ENCODE data around the gene PHLDA1. TPM values are rescaled to one million over a fixed set of nuclear protein-coding genes. Genes with fewer than 3 reads are reported as not detected.

The PHLDA1 gene
- total RNA-seq, 2 experiments from 2014 or later = 0.44 to 2.1 TPM

DNA sequence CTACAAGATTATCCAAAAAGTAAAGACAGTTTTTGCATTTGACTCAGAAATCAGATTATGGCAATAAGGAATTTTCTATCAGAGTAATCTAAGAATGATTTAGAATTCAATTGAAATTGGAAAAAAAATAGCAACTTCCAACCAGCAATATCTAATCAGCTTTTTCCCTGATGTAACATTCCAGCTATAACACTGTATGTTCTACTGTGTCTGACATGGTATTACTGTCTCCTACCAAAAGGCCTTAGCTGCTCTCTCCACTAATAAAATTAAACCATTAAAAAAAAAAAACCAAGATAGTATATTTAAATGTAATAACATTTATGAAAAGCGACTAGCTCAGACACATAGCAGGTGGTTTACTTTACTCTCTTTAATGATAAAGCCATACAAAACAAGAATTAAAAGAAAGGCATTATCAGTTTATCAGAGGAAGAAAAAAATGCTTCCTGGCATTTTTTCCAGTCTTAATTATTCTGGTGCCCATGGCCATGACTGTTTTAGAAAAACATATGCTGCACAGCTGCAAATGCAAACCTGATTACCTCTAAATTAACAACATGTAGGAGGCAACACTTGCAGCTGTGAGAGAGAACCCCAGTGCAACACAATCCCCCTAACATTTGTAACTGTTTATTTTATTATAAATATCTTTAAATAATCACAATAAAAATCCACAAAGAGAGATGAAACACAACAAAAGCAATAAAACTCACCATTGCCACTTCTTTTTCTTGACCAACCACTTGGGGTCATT lies 28.8 kb downstream of the PHLDA1 start:
- H3K9me3 ChIP-seq (ENCODE audit: low read length) = no peaks in the 10 kb centered on the region
- CTCF ChIA-PET (ENCODE audit: unreplicated experiment) = no interaction called here
- DNase-seq (ENCODE audit: low spot score) = no peak
- no peaks in the 10 kb centered on the region for H3K4me1 ChIP-seq (ENCODE audit: insufficient read depth, low read length, poor library complexity, severe bottlenecking)
- no peaks in the 10 kb centered on the region for H3K79me2 ChIP-seq (ENCODE audit: insufficient read depth, low read depth, low read length)
- no peaks in the 10 kb centered on the region for H4K20me1 ChIP-seq (ENCODE audit: insufficient read depth, low read length)
- no peak overlapping the region for H3K4me2 ChIP-seq (ENCODE audit: low read length)
- no peaks in the 10 kb centered on the region for H3K36me3 ChIP-seq (ENCODE audit: insufficient read depth, low read length)
- intact Hi-C loops (cut with micrococcal nuclease; ENCODE audit: unreplicated experiment) = no loop called here
- no peak for TF ChIP-seq EZH2phosphoT487 (IDR thresholded peaks at IDR 0.05; ENCODE audit: borderline replicate concordance, low read depth, low read length)
- TF ChIP-seq, protein P1, sequence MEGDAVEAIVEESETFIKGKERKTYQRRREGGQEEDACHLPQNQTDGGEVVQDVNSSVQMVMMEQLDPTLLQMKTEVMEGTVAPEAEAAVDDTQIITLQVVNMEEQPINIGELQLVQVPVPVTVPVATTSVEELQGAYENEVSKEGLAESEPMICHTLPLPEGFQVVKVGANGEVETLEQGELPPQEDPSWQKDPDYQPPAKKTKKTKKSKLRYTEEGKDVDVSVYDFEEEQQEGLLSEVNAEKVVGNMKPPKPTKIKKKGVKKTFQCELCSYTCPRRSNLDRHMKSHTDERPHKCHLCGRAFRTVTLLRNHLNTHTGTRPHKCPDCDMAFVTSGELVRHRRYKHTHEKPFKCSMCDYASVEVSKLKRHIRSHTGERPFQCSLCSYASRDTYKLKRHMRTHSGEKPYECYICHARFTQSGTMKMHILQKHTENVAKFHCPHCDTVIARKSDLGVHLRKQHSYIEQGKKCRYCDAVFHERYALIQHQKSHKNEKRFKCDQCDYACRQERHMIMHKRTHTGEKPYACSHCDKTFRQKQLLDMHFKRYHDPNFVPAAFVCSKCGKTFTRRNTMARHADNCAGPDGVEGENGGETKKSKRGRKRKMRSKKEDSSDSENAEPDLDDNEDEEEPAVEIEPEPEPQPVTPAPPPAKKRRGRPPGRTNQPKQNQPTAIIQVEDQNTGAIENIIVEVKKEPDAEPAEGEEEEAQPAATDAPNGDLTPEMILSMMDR (conservative IDR thresholded peaks at IDR 0.05; ENCODE audit: low read length) = no peak
- POLR2A ChIA-PET = interaction anchor here (0.5 to 0.9 kb wide), 5 partner anchors 31 to 91 kb away, joined by 3 to 6 read pairs (median 3); no protein-coding TSS in a partner anchor
- H3K4me3 ChIP-seq (ENCODE audit: low read depth, low read length, poor library complexity, severe bottlenecking) = no peak overlapping the region
- BruUV-seq (replicated peaks) = no TSS peak
- no peak overlapping the region for H2AFZ ChIP-seq (ENCODE audit: low read length)
- no peak overlapping the region for H3K27ac ChIP-seq (ENCODE audit: low read depth, low read length, poor library complexity, severe bottlenecking)
- H3K9me2 ChIP-seq (ENCODE audit: insufficient read depth, low read length) = no peaks in the 10 kb centered on the region

DNA sequence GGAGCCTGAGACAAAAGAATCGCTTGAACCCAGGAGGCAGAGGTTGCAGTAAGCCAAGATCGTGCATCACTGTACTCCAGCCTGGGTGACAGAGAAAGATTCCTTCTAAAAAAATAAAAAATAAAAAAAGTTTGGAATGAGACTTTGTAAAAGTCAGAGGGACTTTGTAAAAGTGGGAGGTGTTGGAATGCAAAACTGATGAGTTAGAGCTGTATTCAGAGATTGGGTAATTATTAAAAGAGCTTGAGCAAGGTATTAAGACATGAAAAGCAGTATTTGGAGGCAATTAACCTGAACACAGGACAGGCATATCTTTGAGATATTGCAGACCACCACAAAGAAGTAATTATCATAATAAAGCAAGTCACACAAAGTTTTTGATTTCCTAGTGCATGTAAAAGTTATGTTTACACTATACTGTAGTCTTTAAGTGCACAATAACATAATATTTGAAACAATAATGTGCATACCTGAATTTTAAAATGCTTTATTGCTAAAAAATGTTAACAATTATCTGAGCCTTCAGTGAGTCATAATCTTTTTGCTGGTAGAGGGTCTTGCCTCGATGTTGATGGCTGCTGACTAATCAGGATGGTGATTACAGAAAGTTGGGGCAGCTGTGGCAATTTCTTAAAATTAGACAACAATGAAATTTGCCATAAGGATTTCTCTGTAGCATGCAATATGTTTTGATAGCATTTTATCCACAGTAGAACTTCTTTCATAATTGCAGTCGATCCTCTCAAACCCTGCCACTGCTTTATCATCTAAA lies 33.1 kb downstream of the PHLDA1 start:
- DNase-seq (ENCODE audit: low spot score) = no peak
- no peak for TF ChIP-seq EZH2phosphoT487 (IDR thresholded peaks at IDR 0.05; ENCODE audit: borderline replicate concordance, low read depth, low read length)
- TF ChIP-seq, protein P1 (conservative IDR thresholded peaks at IDR 0.05; ENCODE audit: low read length) = no peak
- H3K79me2 ChIP-seq (ENCODE audit: insufficient read depth, low read depth, low read length) = no peaks in the 10 kb centered on the region
- no peak overlapping the region for H3K27ac ChIP-seq (ENCODE audit: low read depth, low read length, poor library complexity, severe bottlenecking)
- H3K4me1 ChIP-seq (ENCODE audit: insufficient read depth, low read length, poor library complexity, severe bottlenecking) = no peaks in the 10 kb centered on the region
- CTCF ChIA-PET (ENCODE audit: unreplicated experiment) = no interaction called here
- BruUV-seq (replicated peaks) = no TSS peak
- no peak overlapping the region for H3K4me2 ChIP-seq (ENCODE audit: low read length)
- POLR2A ChIA-PET = no interaction called here
- no peaks in the 10 kb centered on the region for H4K20me1 ChIP-seq (ENCODE audit: insufficient read depth, low read length)
- H2AFZ ChIP-seq (ENCODE audit: low read length) = no peak overlapping the region
- H3K9me3 ChIP-seq (ENCODE audit: low read length) = no peaks in the 10 kb centered on the region
- H3K36me3 ChIP-seq (ENCODE audit: insufficient read depth, low read length) = no peaks in the 10 kb centered on the region
- intact Hi-C loops (cut with micrococcal nuclease; ENCODE audit: unreplicated experiment) = no loop called here
- H3K9me2 ChIP-seq (ENCODE audit: insufficient read depth, low read length) = no peaks in the 10 kb centered on the region
- H3K4me3 ChIP-seq (ENCODE audit: low read depth, low read length, poor library complexity, severe bottlenecking) = no peak overlapping the region

DNA sequence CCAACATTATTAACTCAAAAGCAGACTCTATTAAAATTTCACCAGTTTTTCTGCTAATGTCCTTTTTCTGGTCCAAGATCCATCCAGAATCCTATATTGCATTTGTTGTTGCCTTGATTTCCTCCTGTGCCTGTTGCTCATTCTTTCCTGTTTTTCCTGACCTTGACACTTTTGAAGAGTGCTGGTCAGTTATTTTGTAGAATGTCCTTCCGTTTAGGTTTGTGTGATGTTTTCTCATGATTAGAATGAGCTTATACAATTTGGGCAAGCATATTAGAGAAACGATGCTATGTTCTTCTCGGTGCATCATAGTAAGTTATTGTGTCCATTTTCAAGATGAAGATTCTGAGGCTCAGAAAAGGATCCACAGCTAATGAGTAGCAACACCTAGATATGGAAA lies 33.9 kb downstream of the PHLDA1 start:
- H3K4me1 ChIP-seq (ENCODE audit: insufficient read depth, low read length, poor library complexity, severe bottlenecking) = no peaks in the 10 kb centered on the region
- H3K36me3 ChIP-seq (ENCODE audit: insufficient read depth, low read length) = no peaks in the 10 kb centered on the region
- no peaks in the 10 kb centered on the region for H3K9me3 ChIP-seq (ENCODE audit: low read length)
- no peak overlapping the region for H3K27ac ChIP-seq (ENCODE audit: low read depth, low read length, poor library complexity, severe bottlenecking)
- no peak for DNase-seq (ENCODE audit: low spot score)
- no peaks in the 10 kb centered on the region for H4K20me1 ChIP-seq (ENCODE audit: insufficient read depth, low read length)
- intact Hi-C loops (cut with micrococcal nuclease; ENCODE audit: unreplicated experiment) = no loop called here
- H2AFZ ChIP-seq (ENCODE audit: low read length) = no peak overlapping the region
- ChIA-PET CTCF (ENCODE audit: unreplicated experiment) (no interaction called here), POLR2A (no interaction called here)
- no peak overlapping the region for H3K4me2 ChIP-seq (ENCODE audit: low read length)
- no peaks in the 10 kb centered on the region for H3K79me2 ChIP-seq (ENCODE audit: insufficient read depth, low read depth, low read length)
- no peak for TF ChIP-seq EZH2phosphoT487 (IDR thresholded peaks at IDR 0.05; ENCODE audit: borderline replicate concordance, low read depth, low read length)
- TF ChIP-seq, protein P1 (conservative IDR thresholded peaks at IDR 0.05; ENCODE audit: low read length) = no peak
- H3K4me3 ChIP-seq (ENCODE audit: low read depth, low read length, poor library complexity, severe bottlenecking) = no peak overlapping the region
- no TSS peak for BruUV-seq (replicated peaks)
- no peaks in the 10 kb centered on the region for H3K9me2 ChIP-seq (ENCODE audit: insufficient read depth, low read length)
